Measurements from ENCODE around the gene SLC25A33. TPM values are rescaled to one million over a fixed set of nuclear protein-coding genes. Genes with fewer than 3 reads are reported as not detected.
"Not testable (repeated sequence)": the region's sequence is repeated elsewhere in the genome, so short reads cannot be mapped to it uniquely, and the experiment has no call there.

SLC25A33 gene
- total RNA-seq, 1 experiment from 2014 or later = 9.2 TPM

GRCh38 chr1:9569267-9569666, 30.0 kb downstream of the SLC25A33 start:
- Mint-ChIP-seq H3K36me3 (peaks cover 33% of the 10 kb centered on the region), H3K4me1 (no peaks in the 10 kb centered on the region), H3K27ac (no peak overlapping the region), H3K9me3 (no peaks in the 10 kb centered on the region), H3K4me3 (no peak overlapping the region), H3K27me3 (ENCODE audit: low read depth) (no peaks in the 10 kb centered on the region)
- TF ChIP-seq ZNF232 (CRISPR knock-in tag; IDR thresholded peaks at IDR 0.05) (no peak), HMGXB4 (CRISPR knock-in tag; IDR thresholded peaks at IDR 0.05) (no peak), RELA (CRISPR knock-in tag; IDR thresholded peaks at IDR 0.05; ENCODE audit: borderline replicate concordance) (no peak), ZBTB21 (CRISPR knock-in tag; IDR thresholded peaks at IDR 0.05; ENCODE audit: borderline replicate concordance) (no peak), ZNF396 (CRISPR knock-in tag; IDR thresholded peaks at IDR 0.05; ENCODE audit: borderline replicate concordance) (no peak), GABPB1 (CRISPR knock-in tag; IDR thresholded peaks at IDR 0.05) (no peak), ARID4B (CRISPR knock-in tag; IDR thresholded peaks at IDR 0.05; ENCODE audit: borderline replicate concordance) (no peak), TEAD4 (CRISPR knock-in tag; IDR thresholded peaks at IDR 0.05) (no peak)
- TF ChIP-seq, protein P1, sequence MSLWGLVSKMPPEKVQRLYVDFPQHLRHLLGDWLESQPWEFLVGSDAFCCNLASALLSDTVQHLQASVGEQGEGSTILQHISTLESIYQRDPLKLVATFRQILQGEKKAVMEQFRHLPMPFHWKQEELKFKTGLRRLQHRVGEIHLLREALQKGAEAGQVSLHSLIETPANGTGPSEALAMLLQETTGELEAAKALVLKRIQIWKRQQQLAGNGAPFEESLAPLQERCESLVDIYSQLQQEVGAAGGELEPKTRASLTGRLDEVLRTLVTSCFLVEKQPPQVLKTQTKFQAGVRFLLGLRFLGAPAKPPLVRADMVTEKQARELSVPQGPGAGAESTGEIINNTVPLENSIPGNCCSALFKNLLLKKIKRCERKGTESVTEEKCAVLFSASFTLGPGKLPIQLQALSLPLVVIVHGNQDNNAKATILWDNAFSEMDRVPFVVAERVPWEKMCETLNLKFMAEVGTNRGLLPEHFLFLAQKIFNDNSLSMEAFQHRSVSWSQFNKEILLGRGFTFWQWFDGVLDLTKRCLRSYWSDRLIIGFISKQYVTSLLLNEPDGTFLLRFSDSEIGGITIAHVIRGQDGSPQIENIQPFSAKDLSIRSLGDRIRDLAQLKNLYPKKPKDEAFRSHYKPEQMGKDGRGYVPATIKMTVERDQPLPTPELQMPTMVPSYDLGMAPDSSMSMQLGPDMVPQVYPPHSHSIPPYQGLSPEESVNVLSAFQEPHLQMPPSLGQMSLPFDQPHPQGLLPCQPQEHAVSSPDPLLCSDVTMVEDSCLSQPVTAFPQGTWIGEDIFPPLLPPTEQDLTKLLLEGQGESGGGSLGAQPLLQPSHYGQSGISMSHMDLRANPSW (CRISPR knock-in tag; conservative IDR thresholded peaks at IDR 0.05; ENCODE audit: low read depth) = no peak
- TF ChIP-seq, protein P2, sequence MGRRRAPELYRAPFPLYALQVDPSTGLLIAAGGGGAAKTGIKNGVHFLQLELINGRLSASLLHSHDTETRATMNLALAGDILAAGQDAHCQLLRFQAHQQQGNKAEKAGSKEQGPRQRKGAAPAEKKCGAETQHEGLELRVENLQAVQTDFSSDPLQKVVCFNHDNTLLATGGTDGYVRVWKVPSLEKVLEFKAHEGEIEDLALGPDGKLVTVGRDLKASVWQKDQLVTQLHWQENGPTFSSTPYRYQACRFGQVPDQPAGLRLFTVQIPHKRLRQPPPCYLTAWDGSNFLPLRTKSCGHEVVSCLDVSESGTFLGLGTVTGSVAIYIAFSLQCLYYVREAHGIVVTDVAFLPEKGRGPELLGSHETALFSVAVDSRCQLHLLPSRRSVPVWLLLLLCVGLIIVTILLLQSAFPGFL (CRISPR knock-in tag; IDR thresholded peaks at IDR 0.05; ENCODE audit: borderline replicate concordance) = no peak
- TF ChIP-seq, protein P3, sequence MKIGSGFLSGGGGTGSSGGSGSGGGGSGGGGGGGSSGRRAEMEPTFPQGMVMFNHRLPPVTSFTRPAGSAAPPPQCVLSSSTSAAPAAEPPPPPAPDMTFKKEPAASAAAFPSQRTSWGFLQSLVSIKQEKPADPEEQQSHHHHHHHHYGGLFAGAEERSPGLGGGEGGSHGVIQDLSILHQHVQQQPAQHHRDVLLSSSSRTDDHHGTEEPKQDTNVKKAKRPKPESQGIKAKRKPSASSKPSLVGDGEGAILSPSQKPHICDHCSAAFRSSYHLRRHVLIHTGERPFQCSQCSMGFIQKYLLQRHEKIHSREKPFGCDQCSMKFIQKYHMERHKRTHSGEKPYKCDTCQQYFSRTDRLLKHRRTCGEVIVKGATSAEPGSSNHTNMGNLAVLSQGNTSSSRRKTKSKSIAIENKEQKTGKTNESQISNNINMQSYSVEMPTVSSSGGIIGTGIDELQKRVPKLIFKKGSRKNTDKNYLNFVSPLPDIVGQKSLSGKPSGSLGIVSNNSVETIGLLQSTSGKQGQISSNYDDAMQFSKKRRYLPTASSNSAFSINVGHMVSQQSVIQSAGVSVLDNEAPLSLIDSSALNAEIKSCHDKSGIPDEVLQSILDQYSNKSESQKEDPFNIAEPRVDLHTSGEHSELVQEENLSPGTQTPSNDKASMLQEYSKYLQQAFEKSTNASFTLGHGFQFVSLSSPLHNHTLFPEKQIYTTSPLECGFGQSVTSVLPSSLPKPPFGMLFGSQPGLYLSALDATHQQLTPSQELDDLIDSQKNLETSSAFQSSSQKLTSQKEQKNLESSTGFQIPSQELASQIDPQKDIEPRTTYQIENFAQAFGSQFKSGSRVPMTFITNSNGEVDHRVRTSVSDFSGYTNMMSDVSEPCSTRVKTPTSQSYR (CRISPR knock-in tag; IDR thresholded peaks at IDR 0.05) = no peak
- TF ChIP-seq, protein P4, sequence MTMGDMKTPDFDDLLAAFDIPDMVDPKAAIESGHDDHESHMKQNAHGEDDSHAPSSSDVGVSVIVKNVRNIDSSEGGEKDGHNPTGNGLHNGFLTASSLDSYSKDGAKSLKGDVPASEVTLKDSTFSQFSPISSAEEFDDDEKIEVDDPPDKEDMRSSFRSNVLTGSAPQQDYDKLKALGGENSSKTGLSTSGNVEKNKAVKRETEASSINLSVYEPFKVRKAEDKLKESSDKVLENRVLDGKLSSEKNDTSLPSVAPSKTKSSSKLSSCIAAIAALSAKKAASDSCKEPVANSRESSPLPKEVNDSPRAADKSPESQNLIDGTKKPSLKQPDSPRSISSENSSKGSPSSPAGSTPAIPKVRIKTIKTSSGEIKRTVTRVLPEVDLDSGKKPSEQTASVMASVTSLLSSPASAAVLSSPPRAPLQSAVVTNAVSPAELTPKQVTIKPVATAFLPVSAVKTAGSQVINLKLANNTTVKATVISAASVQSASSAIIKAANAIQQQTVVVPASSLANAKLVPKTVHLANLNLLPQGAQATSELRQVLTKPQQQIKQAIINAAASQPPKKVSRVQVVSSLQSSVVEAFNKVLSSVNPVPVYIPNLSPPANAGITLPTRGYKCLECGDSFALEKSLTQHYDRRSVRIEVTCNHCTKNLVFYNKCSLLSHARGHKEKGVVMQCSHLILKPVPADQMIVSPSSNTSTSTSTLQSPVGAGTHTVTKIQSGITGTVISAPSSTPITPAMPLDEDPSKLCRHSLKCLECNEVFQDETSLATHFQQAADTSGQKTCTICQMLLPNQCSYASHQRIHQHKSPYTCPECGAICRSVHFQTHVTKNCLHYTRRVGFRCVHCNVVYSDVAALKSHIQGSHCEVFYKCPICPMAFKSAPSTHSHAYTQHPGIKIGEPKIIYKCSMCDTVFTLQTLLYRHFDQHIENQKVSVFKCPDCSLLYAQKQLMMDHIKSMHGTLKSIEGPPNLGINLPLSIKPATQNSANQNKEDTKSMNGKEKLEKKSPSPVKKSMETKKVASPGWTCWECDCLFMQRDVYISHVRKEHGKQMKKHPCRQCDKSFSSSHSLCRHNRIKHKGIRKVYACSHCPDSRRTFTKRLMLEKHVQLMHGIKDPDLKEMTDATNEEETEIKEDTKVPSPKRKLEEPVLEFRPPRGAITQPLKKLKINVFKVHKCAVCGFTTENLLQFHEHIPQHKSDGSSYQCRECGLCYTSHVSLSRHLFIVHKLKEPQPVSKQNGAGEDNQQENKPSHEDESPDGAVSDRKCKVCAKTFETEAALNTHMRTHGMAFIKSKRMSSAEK (CRISPR knock-in tag; IDR thresholded peaks at IDR 0.05; ENCODE audit: borderline replicate concordance) = no peak
- TF ChIP-seq, protein P5, sequence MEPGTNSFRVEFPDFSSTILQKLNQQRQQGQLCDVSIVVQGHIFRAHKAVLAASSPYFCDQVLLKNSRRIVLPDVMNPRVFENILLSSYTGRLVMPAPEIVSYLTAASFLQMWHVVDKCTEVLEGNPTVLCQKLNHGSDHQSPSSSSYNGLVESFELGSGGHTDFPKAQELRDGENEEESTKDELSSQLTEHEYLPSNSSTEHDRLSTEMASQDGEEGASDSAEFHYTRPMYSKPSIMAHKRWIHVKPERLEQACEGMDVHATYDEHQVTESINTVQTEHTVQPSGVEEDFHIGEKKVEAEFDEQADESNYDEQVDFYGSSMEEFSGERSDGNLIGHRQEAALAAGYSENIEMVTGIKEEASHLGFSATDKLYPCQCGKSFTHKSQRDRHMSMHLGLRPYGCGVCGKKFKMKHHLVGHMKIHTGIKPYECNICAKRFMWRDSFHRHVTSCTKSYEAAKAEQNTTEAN (CRISPR knock-in tag; IDR thresholded peaks at IDR 0.05) = no peak
- ChIA-PET CTCF (interaction anchor here (0.6 to 1.1 kb wide), 2 partner anchors 77 to 302 kb away, joined by 3 read pairs; no protein-coding TSS in a partner anchor), POLR2A (interaction anchor here (0.5 kb wide), 1 partner anchor 76 kb away, joined by 3 read pairs; no protein-coding TSS in a partner anchor)
- ATAC-seq = no peak
- no peak for DNase-seq (ENCODE audit: low spot score)

GRCh38 chr1:9570886-9571529, 31.7 kb downstream of the SLC25A33 start:
- Mint-ChIP-seq H3K36me3 (peaks cover 33% of the 10 kb centered on the region), H3K27ac (peak overlapping the region; percentile 10)
- H3K4me1 Mint-ChIP-seq; H3K4me3 Mint-ChIP-seq; H3K27me3 Mint-ChIP-seq (ENCODE audit: low read depth); H3K9me3 Mint-ChIP-seq; DNase-seq (ENCODE audit: low spot score); POLR2A ChIA-PET; ATAC-seq: not testable (repeated sequence)
- CTCF ChIA-PET = interaction anchor here (0.6 to 1.3 kb wide), 4 partner anchors 16 to 281 kb away, joined by 3 to 5 read pairs (median 3); no protein-coding TSS in a partner anchor

Measured in WTC11 (cell line).